H1 (cell line): ENCODE data around the gene MAP4K5. TPM values are rescaled to one million over a fixed set of nuclear protein-coding genes. Genes with fewer than 3 reads are reported as not detected.

Source experiments
- CTCF ChIA-PET: fragments of 300-600 bp; sonication (Branson Sonifier 250); formaldehyde crosslinking; loops from one replicate; lab custom pipeline; 2021; ENCODE audit not compliant: partially characterized antibody; lab: Charles Lee
- POLR2A ChIA-PET: fragments of 300-600 bp; sonication (Branson Sonifier 250); formaldehyde crosslinking; loops from one replicate; lab custom pipeline; 2021; ENCODE audit warnings: inconsistent platforms; ENCODE audit not compliant: partially characterized antibody; lab: Charles Lee
- DNase-seq, 2 experiments: peaks; one replicate each; pipeline versions ENCODE4 v3.0.0 to v3.0.0-alpha.2; 2010 to 2022; ENCODE audit warnings: low spot score in 2 of 2, low read depth in 1 of 2, mixed read lengths in 1 of 2
- FAIRE-seq: peaks from 2 replicates; lab custom pipeline; 2011; peaks lifted over from hg19 to GRCh38; lab: Jason Lieb, UNC
- H2AFZ ChIP-seq: 2 replicates; pipeline ENCODE4 v1.8.1; 2012; ENCODE audit warnings: low read length, inconsistent platforms
- H2AK5ac ChIP-seq: 2 replicates; pipeline ENCODE4 v1.6.1; 2013; ENCODE audit warnings: low read depth, low read length
- H2BK120ac ChIP-seq: replicated peaks from 2 replicates; pipeline ENCODE3; 2013; ENCODE audit warnings: low read depth, low read length, inconsistent platforms
- H2BK12ac ChIP-seq: 2 replicates; pipeline ENCODE4 v1.6.1; 2013; ENCODE audit warnings: low read depth, low read length
- H2BK15ac ChIP-seq: 2 replicates; pipeline ENCODE4 v1.6.1; 2013; ENCODE audit warnings: low read length
- H2BK20ac ChIP-seq: 2 replicates; pipeline ENCODE4 v1.6.1; 2013; ENCODE audit warnings: low read length
- H2BK5ac ChIP-seq: 2 replicates; pipeline ENCODE4 v1.6.1; 2013; ENCODE audit warnings: low read depth, low read length
- H3K14ac ChIP-seq: 2 replicates; pipeline ENCODE4 v1.6.1; 2013; ENCODE audit warnings: inconsistent platforms; ENCODE audit not compliant: insufficient read length
- H3K18ac ChIP-seq: 2 replicates; pipeline ENCODE4 v1.6.1; 2013; ENCODE audit warnings: low read length; ENCODE audit errors: extremely low read depth
- H3K23ac ChIP-seq: 2 replicates; pipeline ENCODE4 v1.6.1; 2013; ENCODE audit warnings: inconsistent platforms; ENCODE audit not compliant: insufficient read length
- H3K23me2 ChIP-seq: 2 replicates; pipeline ENCODE4 v1.6.1; 2013; ENCODE audit warnings: low read depth, low read length
- H3K27ac ChIP-seq: 2 replicates; pipeline ENCODE4 v1.6.1; 2011; ENCODE audit warnings: low read depth, low read length, inconsistent platforms
- H3K27me3 ChIP-seq, 4 experiments: replicated peaks in 1 of 4; 1 replicate in 1 of 4; 2 replicates in 3 of 4; pipeline versions ENCODE4 v1.6.1 to v1.8.1; 2011 to 2013; ENCODE audit warnings: low read length in 3 of 4, mild to moderate bottlenecking in 3 of 4, inconsistent platforms in 2 of 4, mixed read lengths in 2 of 4, moderate library complexity in 1 of 4; ENCODE audit not compliant: control insufficient read depth in 3 of 4, insufficient read depth in 3 of 4; ENCODE audit errors: extremely low read depth in 1 of 4
- H3K36me3 ChIP-seq, 4 experiments: 2 replicates each; pipeline versions ENCODE4 v1.6.1 to v1.8.1; 2011 to 2013; ENCODE audit warnings: mild to moderate bottlenecking in 4 of 4, low read length in 3 of 4, moderate library complexity in 2 of 4, control low read depth in 1 of 4, inconsistent platforms in 1 of 4; ENCODE audit not compliant: insufficient read depth in 4 of 4, control insufficient read depth in 2 of 4
- H3K4ac ChIP-seq: replicated peaks from 2 replicates; pipeline ENCODE3; 2013; ENCODE audit warnings: low read length, low read depth, mixed read lengths, inconsistent platforms; ENCODE audit not compliant: insufficient read length
- H3K4me1 ChIP-seq, 4 experiments: replicated peaks in 1 of 4; 1 replicate in 1 of 4; 2 replicates in 3 of 4; pipeline versions ENCODE4 v1.6.1 to v1.8.1; 2011 to 2013; ENCODE audit warnings: low read length in 3 of 4, inconsistent platforms in 2 of 4, mixed read lengths in 1 of 4; ENCODE audit not compliant: insufficient read depth in 4 of 4, control insufficient read depth in 3 of 4
- H3K4me2 ChIP-seq, 2 experiments: 2 replicates each; pipeline versions ENCODE4 v1.6.1 to v1.8.1; 2011 to 2013; ENCODE audit warnings: low read depth in 2 of 2, low read length in 2 of 2, control low read depth in 1 of 2, inconsistent platforms in 1 of 2, mild to moderate bottlenecking in 1 of 2; ENCODE audit not compliant: insufficient read depth in 1 of 2
- H3K4me3 ChIP-seq, 4 experiments: fragments of 200-600, 300-600 bp in 1 of 4; sonication (generic), shearing (Covaris generic), sonication (Bioruptor Twin) in 1 of 4; 2 replicates each; pipeline versions ENCODE4 v1.5.1 to v1.8.1; 2011 to 2016; ENCODE audit warnings: low read length in 4 of 4, low read depth in 3 of 4, control low read depth in 2 of 4, inconsistent platforms in 2 of 4, mild to moderate bottlenecking in 2 of 4, mixed read lengths in 1 of 4, moderate library complexity in 1 of 4; ENCODE audit not compliant: insufficient read depth in 2 of 4; ENCODE audit errors: extremely low read depth in 1 of 4
- H3K56ac ChIP-seq: replicated peaks from 2 replicates; pipeline ENCODE3; 2013; ENCODE audit warnings: low read depth, mild to moderate bottlenecking, mixed read lengths, low read length, inconsistent platforms; ENCODE audit not compliant: insufficient read length
- H3K79me1 ChIP-seq: 2 replicates; pipeline ENCODE4 v1.6.1; 2013; ENCODE audit warnings: low read depth, low read length, control low read depth
- H3K79me2 ChIP-seq, 2 experiments: 2 replicates each; pipeline versions ENCODE4 v1.6.1 to v1.8.1; 2012 to 2013; ENCODE audit warnings: low read length in 2 of 2, mild to moderate bottlenecking in 2 of 2, inconsistent platforms in 1 of 2; ENCODE audit not compliant: insufficient read depth in 2 of 2, control insufficient read depth in 1 of 2
- H3K9ac ChIP-seq, 4 experiments: replicated peaks in 1 of 4; 1 replicate in 1 of 4; 2 replicates in 3 of 4; pipeline versions ENCODE4 v1.6.1 to v1.8.1; 2011 to 2013; ENCODE audit warnings: low read depth in 3 of 4, low read length in 3 of 4, control low read depth in 2 of 4, mild to moderate bottlenecking in 2 of 4, moderate library complexity in 2 of 4, inconsistent platforms in 1 of 4; ENCODE audit errors: extremely low read depth in 1 of 4
- H3K9me3 ChIP-seq, 2 experiments: 2 replicates each; pipeline versions ENCODE4 v1.6.1 to v1.8.1; 2012 to 2013; ENCODE audit warnings: mild to moderate bottlenecking in 2 of 2, moderate library complexity in 2 of 2, control low read depth in 1 of 2, inconsistent platforms in 1 of 2, low read depth in 1 of 2, low read length in 1 of 2, mixed read lengths in 1 of 2; ENCODE audit not compliant: insufficient read depth in 2 of 2
- H4K20me1 ChIP-seq, 2 experiments: replicated peaks in 1 of 2; 2 replicates each; pipeline versions ENCODE3 to v1.8.1; 2011 to 2013; ENCODE audit warnings: inconsistent platforms in 2 of 2, low read length in 2 of 2, mild to moderate bottlenecking in 1 of 2; ENCODE audit not compliant: insufficient read depth in 2 of 2, control insufficient read depth in 1 of 2
- H4K5ac ChIP-seq: 2 replicates; pipeline ENCODE4 v1.6.1; 2013; ENCODE audit warnings: low read length, low read depth, mixed read lengths, inconsistent platforms; ENCODE audit not compliant: insufficient read length
- H4K8ac ChIP-seq: 2 replicates; pipeline ENCODE4 v1.8.0; 2013; ENCODE audit warnings: mild to moderate bottlenecking, moderate library complexity, low read length, inconsistent platforms; ENCODE audit not compliant: insufficient read depth; ENCODE audit errors: extremely low read depth
- H4K91ac ChIP-seq: replicated peaks from 2 replicates; pipeline ENCODE3; 2013; ENCODE audit warnings: low read length, mixed read lengths, inconsistent platforms; ENCODE audit not compliant: insufficient read length
- BACH1 ChIP-seq: IDR thresholded peaks from 2 replicates; pipeline ENCODE4 v1.6.1; 2012; ENCODE audit warnings: low read length, improper control_type of control experiment
- CBX8 ChIP-seq: fragments of 300-800, 300-1000 bp; sonication (generic); IDR thresholded peaks from 2 replicates; pipeline ENCODE4 v1.7.1; 2016; ENCODE audit warnings: low read depth, low read length, borderline replicate concordance
- CTBP2 ChIP-seq: IDR thresholded peaks from 2 replicates; pipeline ENCODE4 v1.7.0; 2011; ENCODE audit warnings: borderline replicate concordance, mild to moderate bottlenecking, moderate library complexity, mixed read lengths, low read length; ENCODE audit not compliant: insufficient read depth, insufficient read length
- EP300 ChIP-seq, 2 experiments: IDR thresholded peaks; 1 replicate in 1 of 2; 2 replicates in 1 of 2; pipeline ENCODE4 v1.6.1; 2011 to 2012; ENCODE audit warnings: low read depth in 2 of 2, low read length in 2 of 2, mild to moderate bottlenecking in 2 of 2, borderline replicate concordance in 1 of 2, inconsistent platforms in 1 of 2, moderate library complexity in 1 of 2
- FOSL1 ChIP-seq: IDR thresholded peaks from 2 replicates; pipeline ENCODE4 v1.6.1; 2011; ENCODE audit warnings: mild to moderate bottlenecking, low read depth, low read length, moderate library complexity; ENCODE audit not compliant: insufficient read depth
- NRF1 ChIP-seq: IDR thresholded peaks from 2 replicates; pipeline ENCODE4 v1.6.1; 2011; ENCODE audit warnings: mild to moderate bottlenecking, low read depth, low read length, improper control_type of control experiment
- POLR2AphosphoS5 ChIP-seq: IDR thresholded peaks from 2 replicates; pipeline ENCODE4 v1.6.1; 2011; ENCODE audit warnings: low read depth, low read length
- POU5F1 ChIP-seq: IDR thresholded peaks from 2 replicates; pipeline ENCODE4 v1.6.1; 2011; ENCODE audit warnings: low read depth, mild to moderate bottlenecking, low read length, moderate library complexity
- RNF2 ChIP-seq: fragments of 200-900, 300-1000 bp; sonication (generic); IDR thresholded peaks from 2 replicates; pipeline ENCODE4 v1.7.1; 2016; ENCODE audit warnings: borderline replicate concordance, low read depth, mild to moderate bottlenecking, antibody characterized with exemption, low read length; ENCODE audit not compliant: poor library complexity, severe bottlenecking; ENCODE audit errors: missing control alignments
- SIN3A ChIP-seq, 2 experiments: IDR thresholded peaks in 1 of 2; conservative IDR thresholded peaks in 1 of 2; 2 replicates each; pipeline ENCODE4 v1.6.1; 2011 to 2012; ENCODE audit warnings: low read length in 2 of 2, improper control_type of control experiment in 1 of 2, low read depth in 1 of 2, mild to moderate bottlenecking in 1 of 2
- SP2 ChIP-seq: IDR thresholded peaks from 2 replicates; pipeline ENCODE4 v1.6.1; 2012; ENCODE audit warnings: mild to moderate bottlenecking, low read length, inconsistent platforms
- TAF1 ChIP-seq: IDR thresholded peaks from 2 replicates; pipeline ENCODE4 v1.6.1; 2011; ENCODE audit warnings: mild to moderate bottlenecking, low read depth, low read length
- TCF12 ChIP-seq: IDR thresholded peaks from 2 replicates; pipeline ENCODE4 v1.6.1; 2011; ENCODE audit warnings: low read depth, mild to moderate bottlenecking, low read length
- TEAD4 ChIP-seq: IDR thresholded peaks from 2 replicates; pipeline ENCODE4 v1.6.1; 2012; ENCODE audit warnings: low read depth, low read length, inconsistent platforms, mixed read lengths
- YY1 ChIP-seq: IDR thresholded peaks from 2 replicates; pipeline ENCODE4 v1.6.1; 2011; ENCODE audit warnings: low read depth, mild to moderate bottlenecking, low read length
- WGBS, 2 experiments: shearing (Covaris generic) in 1 of 2; methylation state at CpG; one replicate each; pipeline versions ENCODE4 v1.1.6 to v1.1.7; 2013 to 2015; ENCODE audit warnings: low lambda C conversion rate in 2 of 2, mixed read lengths in 2 of 2, inconsistent platforms in 1 of 2, low coverage in 1 of 2, missing lambda C conversion rate in 1 of 2; ENCODE audit not compliant: insufficient replicate concordance in 2 of 2, insufficient coverage in 1 of 2, insufficient read length in 1 of 2; ENCODE audit errors: extremely low coverage in 1 of 2, missing lambda C conversion rate in 1 of 2; 5-methylcytosine and 5-hydroxymethylcytosine counted together
- polyA plus RNA-seq, 7 experiments: library from polyadenylated mRNA; depleted of rRNA in 3 of 7; stranded (reverse) in 5 of 7; unstranded in 2 of 7; fragments of >200 nt in 5 of 7; fragments of 200-250 nt in 2 of 7; gene quantifications; 1 replicate in 5 of 7; 2 replicates in 1 of 7; 4 replicates in 1 of 7; pipeline versions ENCODE4 v1.2.1 to v1.2.3, GENCODE V29; 2011 to 2013; ENCODE audit warnings: missing spikeins in 2 of 7, mixed read lengths in 2 of 7
- total RNA-seq: library from RNA; stranded (reverse); fragmentation: NEBNext Ultra II Directional; extraction: Animal tissue kit (Norgen Biotek cat#: 25700); gene quantifications from 2 replicates; pipeline ENCODE4 v1.2.1, GENCODE V29; 2021

Gene MAP4K5
- total and polyA plus RNA-seq, 2 of the 8 experiments (the other 6 are each of a cell fraction or from before 2014, with no cell fraction given), result 7.6 to 34.5 TPM

- Histone ChIP-seq H2AK5ac (no peak overlapping the region), H2BK120ac (no peak overlapping the region), H3K23me2 (no peaks in the 10 kb centered on the region), H4K91ac (no peak overlapping the region), H3K79me2 (no peaks in the 10 kb centered on the region), H3K36me3 (peaks cover 2 to 42% (median 19%) of the 10 kb centered on the region in 4 experiments; a peak in 4 of 8 replicates), H3K4ac (no peak overlapping the region), H2BK20ac (no peak overlapping the region), H4K20me1 (no peaks in the 10 kb centered on the region), H3K4me1 (no peaks in the 10 kb centered on the region), H3K4me3 (no peak overlapping the region), H2BK5ac (no peak overlapping the region), H4K5ac (no peak overlapping the region), H3K4me2 (no peak overlapping the region), H3K23ac (no peak overlapping the region), H3K9me3 (no peaks in the 10 kb centered on the region), H3K79me1 (no peaks in the 10 kb centered on the region), H3K27ac (no peak overlapping the region), H3K9ac (no peak overlapping the region), H3K27me3 (no peaks in the 10 kb centered on the region), H3K56ac (no peak overlapping the region), H2BK12ac (no peak overlapping the region), H2BK15ac (no peak overlapping the region), H2AFZ (no peak overlapping the region), H3K14ac (no peak overlapping the region), H3K18ac (no peak overlapping the region), H4K8ac (no peak overlapping the region)
- ChIA-PET CTCF (interaction anchor here (0.6 to 1.6 kb wide), 3 partner anchors 70 to 209 kb away, joined by 3 to 4 read pairs (median 3); no protein-coding TSS in a partner anchor), POLR2A (no interaction called here)
- DNase-seq (no peak), FAIRE-seq (peak; percentile 75)
- 91% methylated on average over 1 of the region's 1 CpG; no CpG with 5 or more reads in 1 of the 2 experiments for WGBS, 2 experiments
- no peak for TF ChIP-seq RNF2
- TF ChIP-seq CBX8, result no peak
- no peak for TF ChIP-seq FOSL1
- no peak for TF ChIP-seq SIN3A (conservative IDR thresholded peaks at IDR 0.05 in 1 of 2, IDR thresholded peaks at IDR 0.05 in 1 of 2; ENCODE audit: low read depth in 1 of 2, low read length in 2 of 2)
- no peak for TF ChIP-seq TCF12
- TF ChIP-seq TEAD4, result no peak
- no peak for TF ChIP-seq POU5F1
- TF ChIP-seq SP2, result no peak
- TF ChIP-seq CTBP2, result no peak
- no peak for TF ChIP-seq BACH1
- no peak for TF ChIP-seq TAF1
- TF ChIP-seq POLR2AphosphoS5, result no peak
- TF ChIP-seq YY1, result no peak
- no peak for TF ChIP-seq NRF1
- TF ChIP-seq EP300 (IDR thresholded peaks at IDR 0.05; ENCODE audit: borderline replicate concordance in 1 of 2, low read depth in 2 of 2, low read length in 2 of 2), result no peak
Measured at GRCh38 chr14:50469982-50470381, 62.4 kb downstream of the MAP4K5 start.
